GM12801 (cell line): ENCODE data around the gene KREMEN1.

Experiments
- TF ChIP-seq, protein P1 (sequence below): IDR thresholded peaks from one replicate; pipeline ENCODE4 v1.5.1; 2011; ENCODE audit warnings: control low read depth; ENCODE audit not compliant: insufficient read length; ENCODE audit errors: extremely low read depth

KREMEN1 gene

DNA sequence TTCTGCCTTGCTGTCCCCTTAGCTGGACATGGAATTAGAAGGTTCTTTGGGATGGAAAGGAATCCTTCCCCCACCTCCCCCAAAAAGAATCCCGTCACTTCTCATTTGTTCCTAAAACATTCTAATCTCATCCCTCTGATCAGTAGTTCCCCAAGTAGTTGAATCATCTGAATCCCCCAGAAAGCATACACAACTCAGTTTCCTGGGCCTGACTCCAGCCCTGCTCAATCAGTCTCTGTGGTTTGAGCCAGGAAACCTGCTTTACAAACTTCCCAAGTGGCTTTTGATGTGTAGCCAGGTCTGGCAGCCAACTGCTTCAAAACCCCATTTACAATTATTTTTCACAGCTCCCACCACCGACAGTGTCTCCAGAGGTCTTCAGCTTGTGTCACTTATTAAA, 31.4 kb upstream of the KREMEN1 start:
- TF ChIP-seq, protein P1, sequence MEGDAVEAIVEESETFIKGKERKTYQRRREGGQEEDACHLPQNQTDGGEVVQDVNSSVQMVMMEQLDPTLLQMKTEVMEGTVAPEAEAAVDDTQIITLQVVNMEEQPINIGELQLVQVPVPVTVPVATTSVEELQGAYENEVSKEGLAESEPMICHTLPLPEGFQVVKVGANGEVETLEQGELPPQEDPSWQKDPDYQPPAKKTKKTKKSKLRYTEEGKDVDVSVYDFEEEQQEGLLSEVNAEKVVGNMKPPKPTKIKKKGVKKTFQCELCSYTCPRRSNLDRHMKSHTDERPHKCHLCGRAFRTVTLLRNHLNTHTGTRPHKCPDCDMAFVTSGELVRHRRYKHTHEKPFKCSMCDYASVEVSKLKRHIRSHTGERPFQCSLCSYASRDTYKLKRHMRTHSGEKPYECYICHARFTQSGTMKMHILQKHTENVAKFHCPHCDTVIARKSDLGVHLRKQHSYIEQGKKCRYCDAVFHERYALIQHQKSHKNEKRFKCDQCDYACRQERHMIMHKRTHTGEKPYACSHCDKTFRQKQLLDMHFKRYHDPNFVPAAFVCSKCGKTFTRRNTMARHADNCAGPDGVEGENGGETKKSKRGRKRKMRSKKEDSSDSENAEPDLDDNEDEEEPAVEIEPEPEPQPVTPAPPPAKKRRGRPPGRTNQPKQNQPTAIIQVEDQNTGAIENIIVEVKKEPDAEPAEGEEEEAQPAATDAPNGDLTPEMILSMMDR = no peak

DNA sequence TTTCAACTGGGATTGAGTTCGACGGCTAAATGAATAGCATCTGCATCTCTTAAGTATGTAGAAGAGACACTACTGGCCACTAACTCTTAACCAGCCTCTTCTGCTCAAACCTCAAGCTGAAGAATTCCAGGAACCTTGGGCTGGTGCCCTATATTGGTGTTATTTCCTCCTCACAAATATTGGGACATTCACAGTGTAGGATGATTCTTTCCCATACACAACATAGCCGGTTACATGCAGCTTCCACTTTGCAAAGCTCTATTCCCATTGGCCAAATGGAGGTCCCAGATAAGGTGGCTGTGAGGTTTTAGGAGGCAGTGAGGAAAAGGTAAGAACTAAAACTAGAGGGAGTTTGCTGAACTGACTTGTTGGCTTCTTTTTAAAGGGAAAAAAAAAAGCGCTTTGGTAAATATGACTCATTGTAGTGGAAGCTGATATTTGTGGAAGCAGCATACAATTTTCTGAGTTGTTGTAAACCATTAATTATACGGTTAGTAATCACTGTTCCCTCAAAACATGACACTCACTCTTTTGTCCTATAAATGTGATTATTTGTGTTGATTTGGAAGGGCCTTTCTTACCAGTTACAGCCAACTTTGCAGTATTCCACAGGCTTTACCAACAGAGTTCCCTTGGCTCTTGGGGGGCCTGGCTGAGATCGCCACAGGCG, 28.8 kb upstream of the KREMEN1 start:
- TF ChIP-seq, protein P1 = no peak

DNA sequence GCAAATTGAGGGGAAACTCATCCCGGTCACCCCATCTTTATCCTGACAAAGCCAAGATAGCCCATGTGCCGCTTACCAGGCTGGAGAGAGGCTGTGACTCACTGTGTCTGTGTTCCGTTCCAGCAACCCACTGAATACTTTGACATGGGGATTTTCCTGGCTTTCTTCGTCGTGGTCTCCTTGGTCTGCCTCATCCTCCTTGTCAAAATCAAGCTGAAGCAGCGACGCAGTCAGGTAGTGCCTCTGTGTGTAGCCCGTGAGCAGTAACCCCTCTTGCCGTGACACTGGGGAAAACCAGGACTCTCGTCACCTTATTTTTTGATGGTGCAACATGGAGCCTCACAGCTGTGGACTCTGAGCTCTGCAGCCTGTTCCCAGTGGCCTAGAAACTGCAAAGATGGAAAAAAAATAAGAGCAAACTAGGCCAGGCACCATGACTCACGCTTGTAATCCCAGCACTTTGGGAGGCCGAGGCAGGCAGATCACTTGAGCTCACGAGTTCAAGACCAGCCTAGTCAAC, 28.1 kb upstream of the KREMEN1 start:
- TF ChIP-seq, protein P1 = no peak

DNA sequence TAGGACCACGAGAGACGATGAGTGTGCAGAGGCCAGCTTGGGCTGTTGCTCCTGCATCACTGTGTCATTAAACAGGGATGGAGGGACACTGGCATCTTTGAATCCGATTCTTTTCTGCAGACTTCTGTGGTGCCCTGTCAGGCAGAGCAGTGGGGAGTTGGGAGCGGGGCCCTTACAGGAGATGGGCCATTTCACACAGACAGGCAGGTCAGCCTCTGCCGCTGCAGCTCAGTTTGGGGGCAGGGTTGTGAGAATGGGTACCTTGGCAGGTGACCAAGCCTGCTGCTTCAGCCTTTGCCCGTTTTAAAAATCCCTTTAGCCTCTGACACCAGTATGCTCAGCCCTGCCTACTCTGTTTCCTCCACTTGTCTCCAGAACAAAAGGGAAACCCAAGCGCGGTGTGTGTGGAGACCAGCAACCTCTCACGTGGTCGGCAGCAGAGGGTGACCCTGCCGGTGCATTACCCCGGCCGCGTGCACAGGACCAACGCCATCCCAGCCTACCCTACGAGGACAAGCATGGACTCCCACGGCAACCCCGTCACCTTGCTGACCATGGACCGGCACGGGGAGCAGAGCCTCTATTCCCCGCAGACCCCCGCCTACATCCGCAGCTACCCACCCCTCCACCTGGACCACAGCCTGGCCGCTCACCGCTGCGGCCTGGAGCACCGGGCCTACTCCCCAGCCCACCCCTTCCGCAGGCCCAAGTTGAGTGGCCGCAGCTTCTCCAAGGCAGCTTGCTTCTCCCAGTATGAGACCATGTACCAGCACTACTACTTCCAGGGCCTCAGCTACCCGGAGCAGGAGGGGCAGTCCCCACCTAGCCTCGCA, 23.8 kb upstream of the KREMEN1 start:
- TF ChIP-seq, protein P1 = no peak

DNA sequence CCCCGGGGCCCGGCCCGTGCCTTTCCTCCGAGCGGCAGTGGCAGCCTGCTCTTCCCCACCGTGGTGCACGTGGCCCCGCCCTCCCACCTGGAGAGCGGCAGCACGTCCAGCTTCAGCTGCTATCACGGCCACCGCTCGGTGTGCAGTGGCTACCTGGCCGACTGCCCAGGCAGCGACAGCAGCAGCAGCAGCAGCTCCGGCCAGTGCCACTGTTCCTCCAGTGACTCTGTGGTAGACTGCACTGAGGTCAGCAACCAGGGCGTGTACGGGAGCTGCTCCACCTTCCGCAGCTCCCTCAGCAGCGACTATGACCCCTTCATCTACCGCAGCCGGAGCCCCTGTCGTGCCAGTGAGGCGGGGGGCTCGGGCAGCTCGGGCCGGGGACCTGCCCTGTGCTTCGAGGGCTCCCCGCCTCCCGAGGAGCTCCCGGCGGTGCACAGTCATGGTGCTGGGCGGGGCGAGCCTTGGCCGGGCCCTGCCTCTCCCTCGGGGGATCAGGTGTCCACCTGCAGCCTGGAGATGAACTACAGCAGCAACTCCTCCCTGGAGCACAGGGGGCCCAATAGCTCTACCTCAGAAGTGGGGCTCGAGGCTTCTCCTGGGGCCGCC, 23.1 kb upstream of the KREMEN1 start:
- TF ChIP-seq, protein P1 = no peak

DNA sequence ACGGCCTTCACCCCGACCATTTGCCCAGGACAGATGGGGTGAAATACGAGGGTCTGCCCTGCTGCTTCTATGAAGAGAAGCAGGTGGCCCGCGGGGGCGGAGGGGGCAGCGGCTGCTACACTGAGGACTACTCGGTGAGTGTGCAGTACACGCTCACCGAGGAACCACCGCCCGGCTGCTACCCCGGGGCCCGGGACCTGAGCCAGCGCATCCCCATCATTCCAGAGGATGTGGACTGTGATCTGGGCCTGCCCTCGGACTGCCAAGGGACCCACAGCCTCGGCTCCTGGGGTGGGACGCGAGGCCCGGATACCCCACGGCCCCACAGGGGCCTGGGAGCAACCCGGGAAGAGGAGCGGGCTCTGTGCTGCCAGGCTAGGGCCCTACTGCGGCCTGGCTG, 22.4 kb upstream of the KREMEN1 start:
- TF ChIP-seq, protein P1 = no peak

DNA sequence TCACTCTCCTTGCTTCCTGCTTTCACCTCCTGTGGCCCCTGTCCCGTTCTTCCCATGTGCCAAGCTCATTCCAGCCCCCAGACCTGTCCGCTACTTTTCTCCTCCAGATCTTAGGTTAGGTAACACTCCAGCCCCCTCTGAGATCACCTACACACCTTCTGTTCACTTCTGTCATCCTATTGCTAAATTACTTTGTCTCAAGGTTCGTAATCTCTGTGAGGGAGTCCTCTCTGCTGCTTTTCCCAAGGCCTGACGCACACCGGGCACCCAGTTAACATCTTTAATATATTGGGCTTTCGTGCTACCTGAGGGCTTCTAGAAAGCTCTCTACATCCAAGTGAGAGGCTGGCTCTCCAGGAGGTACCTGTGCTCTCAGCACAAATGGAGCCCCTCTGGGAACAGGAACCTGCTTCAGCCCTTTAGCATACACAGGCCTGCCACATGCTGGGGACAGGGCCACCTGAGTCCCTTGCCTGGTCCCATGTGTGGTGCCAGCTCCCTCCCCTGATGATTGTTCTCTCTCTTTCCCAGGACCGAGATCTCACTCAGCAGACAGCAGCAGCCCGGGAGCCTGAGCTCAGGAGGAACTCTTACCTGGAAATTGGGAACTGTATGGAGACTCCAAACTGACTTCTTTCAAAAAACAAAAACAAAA, 19.7 kb upstream of the KREMEN1 start:
- TF ChIP-seq, protein P1 = no peak
